Natural killer cell (primary cell): ENCODE results near the gene PEPD. TPM values are rescaled to one million over a fixed set of nuclear protein-coding genes. Genes with fewer than 3 reads are reported as not detected.

Source experiments
- ATAC-seq, 3 donors: fragments of 150-1000 bp in 2 of 3; fragments of 200-7000 bp in 1 of 3; cut with Tn5 transposase; 1 replicate in 1 of 3; 2 replicates in 2 of 3; pipeline ENCODE4 v1.10.0; 2021; ENCODE audit warnings: mild to moderate bottlenecking in 2 of 3, moderate library complexity in 2 of 3
- DNase-seq, 2 donors: peaks; one replicate each; pipeline versions ENCODE4 v3.0.0 to v3.0.0-alpha.2; 2013 to 2021; ENCODE audit warnings: mixed read lengths in 1 of 2
- H3K27ac ChIP-seq: one replicate; pipeline ENCODE4 v1.5.1; 2013; ENCODE audit warnings: mild to moderate bottlenecking, low read length
- H3K27me3 ChIP-seq: one replicate; pipeline ENCODE4 v1.6.1; 2013; ENCODE audit warnings: low read length; ENCODE audit not compliant: control insufficient read depth, insufficient read depth
- H3K36me3 ChIP-seq: one replicate; pipeline ENCODE4 v1.6.1; 2013; ENCODE audit warnings: low read length; ENCODE audit not compliant: control insufficient read depth, insufficient read depth
- H3K4me1 ChIP-seq: one replicate; pipeline ENCODE4 v1.6.1; 2013; ENCODE audit warnings: low read length; ENCODE audit not compliant: control insufficient read depth, insufficient read depth
- H3K4me3 ChIP-seq: one replicate; pipeline ENCODE4 v1.5.1; 2013; ENCODE audit warnings: low read length
- H3K9me3 ChIP-seq: one replicate; pipeline ENCODE4 v1.6.1; 2013; ENCODE audit warnings: low read length; ENCODE audit not compliant: control insufficient read depth, insufficient read depth
- H3K27ac Mint-ChIP-seq, 2 donors: one replicate each; pipeline ENCODE4 v1.8.0; 2022; ENCODE audit warnings: mild to moderate bottlenecking in 2 of 2, mixed read lengths in 2 of 2, moderate library complexity in 1 of 2
- H3K27me3 Mint-ChIP-seq, 2 donors: one replicate each; pipeline ENCODE4 v1.8.0; 2022; ENCODE audit warnings: low read depth in 2 of 2, mixed read lengths in 2 of 2
- H3K36me3 Mint-ChIP-seq: one replicate; pipeline ENCODE4 v1.8.0; 2022; ENCODE audit warnings: mixed read lengths
- H3K4me1 Mint-ChIP-seq, 2 donors: one replicate each; pipeline ENCODE4 v1.8.0; 2022; ENCODE audit warnings: mixed read lengths in 2 of 2
- H3K4me3 Mint-ChIP-seq: one replicate; pipeline ENCODE4 v1.8.0; 2022; ENCODE audit warnings: mild to moderate bottlenecking, moderate library complexity, mixed read lengths
- H3K9me3 Mint-ChIP-seq, 2 donors: one replicate each; pipeline ENCODE4 v1.8.0; 2022; ENCODE audit warnings: mixed read lengths in 2 of 2
- CTCF ChIP-seq: fragments of 200-600 bp; IDR thresholded peaks from one replicate; pipeline ENCODE4 v1.8.0; 2022; ENCODE audit warnings: antibody characterized with exemption
- WGBS: methylation state at CpG from one replicate; pipeline ENCODE4 v1.1.7; 2013; ENCODE audit warnings: missing lambda C conversion rate; ENCODE audit not compliant: insufficient coverage; 5-methylcytosine and 5-hydroxymethylcytosine counted together
- intact Hi-C: fragments of 100-400 bp; cut with micrococcal nuclease; formaldehyde crosslinking; loops from one replicate; pipeline ENCODE4 v1.14.2; 2022
- total RNA-seq, 4 donors: library from RNA; stranded (reverse); fragments of 120-200 nt in 1 of 4; gene quantifications; one replicate each; pipeline versions ENCODE4 v1.2.3 to v1.2.4, GENCODE V29; 2013 to 2022

PEPD gene
- total RNA-seq, 3 donors from 2014 or later (not counting 1 experiment from before 2014, with no cell fraction given), result 33.9 to 42.2 (median 40.9) TPM

DNA sequence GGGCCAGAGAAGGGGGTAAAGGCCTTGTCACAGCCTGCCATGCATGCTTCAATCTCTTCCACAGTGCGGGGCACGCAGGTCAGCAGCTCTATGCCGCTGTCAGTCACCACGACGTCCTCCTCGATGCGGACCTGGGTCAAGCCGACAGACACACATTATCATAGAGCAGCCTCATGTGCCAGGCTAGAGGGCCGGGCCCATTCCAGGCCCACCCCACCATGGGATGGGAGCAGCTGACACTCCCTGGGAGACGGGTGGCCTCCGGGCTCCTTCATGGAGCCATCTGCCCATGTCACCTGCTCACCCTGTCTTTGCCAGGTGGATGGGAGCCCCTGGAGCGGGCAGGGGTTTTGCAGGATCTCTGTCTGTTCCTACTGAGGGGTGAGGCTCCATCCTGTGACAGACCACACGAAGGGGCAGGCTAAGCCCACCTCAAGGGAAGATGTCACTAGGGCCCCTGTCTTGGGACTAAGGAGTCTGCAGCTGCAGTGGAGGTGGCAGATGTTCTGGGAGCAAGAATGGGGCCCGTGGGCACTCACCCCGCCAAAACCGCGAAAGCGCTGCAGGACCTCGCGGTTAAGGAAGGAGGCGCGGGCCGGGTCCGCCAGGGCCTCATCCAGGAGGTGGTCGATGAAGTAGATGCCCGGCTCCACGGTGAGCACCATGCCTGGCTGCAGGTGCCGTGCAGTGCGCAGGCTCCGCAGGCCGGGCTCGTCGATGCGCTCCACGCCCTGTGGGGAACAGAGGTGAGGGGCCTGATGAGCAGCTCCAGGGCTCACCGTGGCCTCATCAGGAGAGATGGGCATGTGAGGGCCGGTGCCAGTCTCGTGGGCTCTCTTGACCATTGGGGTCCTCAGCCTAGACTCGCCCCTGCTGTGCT, 134.0 kb downstream of the PEPD start:
- H3K27me3 Mint-ChIP-seq, result no peaks in the 10 kb centered on the region
- Histone ChIP-seq H3K4me3 (no peak overlapping the region), H3K36me3 (peaks cover 16% of the 10 kb centered on the region), H3K27ac (no peak overlapping the region), H3K27me3 (no peaks in the 10 kb centered on the region), H3K4me1 (no peaks in the 10 kb centered on the region), H3K9me3 (no peaks in the 10 kb centered on the region)
- ATAC-seq (no peak), DNase-seq (no peak)
- no peak overlapping the region for H3K4me3 Mint-ChIP-seq
- H3K27ac Mint-ChIP-seq, result peak overlapping the region in 1 of 2 donors; percentile 22
- no peak for TF ChIP-seq CTCF
- WGBS, result 97% methylated on average over 39 of the region's 39 CpGs
- H3K4me1 Mint-ChIP-seq, result peaks cover 10 to 17% of the 10 kb centered on the region in 2 donors
- H3K9me3 Mint-ChIP-seq, result no peaks in the 10 kb centered on the region
- H3K36me3 Mint-ChIP-seq, result no peaks in the 10 kb centered on the region
- intact Hi-C loops, result no loop called here

DNA sequence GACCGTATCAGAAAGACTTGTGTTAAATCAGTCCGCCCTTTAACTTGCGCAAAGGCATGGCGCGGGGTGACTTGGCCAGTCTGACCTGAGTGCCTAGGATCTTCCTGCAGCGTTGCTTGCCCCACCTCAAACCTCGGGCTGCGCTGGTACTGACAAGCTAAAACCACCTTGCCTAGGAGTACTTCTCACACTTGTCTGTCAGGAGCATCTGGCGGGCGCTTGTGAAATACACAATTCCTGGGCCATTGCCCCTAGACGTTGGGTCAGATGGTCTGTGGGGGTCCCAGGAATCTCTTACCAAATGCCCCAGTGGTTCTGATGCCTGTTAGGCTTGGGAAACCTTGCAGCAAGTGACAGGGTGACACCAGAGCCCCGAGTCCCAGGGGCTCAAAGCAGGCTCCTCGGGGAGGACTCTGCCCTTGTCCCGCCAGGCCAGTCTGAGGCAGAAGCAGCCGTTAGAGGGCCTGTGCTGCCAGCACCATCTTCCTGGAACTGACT, 135.2 kb downstream of the PEPD start:
- H3K9me3 Mint-ChIP-seq, result no peaks in the 10 kb centered on the region
- H3K27ac ChIP-seq, result no peak overlapping the region
- intact Hi-C loops, result no loop called here

DNA sequence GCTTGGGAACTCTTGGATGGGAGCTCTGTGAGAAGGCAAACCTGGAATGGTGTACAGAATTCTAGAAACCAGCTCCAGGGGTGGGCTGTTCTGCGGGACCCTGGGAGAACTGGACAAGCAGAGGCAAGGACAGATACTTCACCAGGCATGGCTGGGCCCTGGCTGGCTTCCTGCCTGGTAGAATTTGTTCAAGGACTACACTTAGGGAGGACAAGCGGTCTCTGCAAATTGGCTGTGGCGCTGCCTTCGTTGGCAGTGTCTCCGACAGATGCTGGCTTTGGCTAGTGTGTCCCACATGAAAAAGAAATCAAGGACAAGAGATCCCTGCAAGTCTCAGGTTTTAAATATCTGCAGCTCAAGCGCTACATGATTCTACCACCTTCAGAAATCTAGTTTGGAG, 135.6 kb downstream of the PEPD start:
- WGBS, result 93% methylated on average over 6 of the region's 6 CpGs
- Mint-ChIP-seq H3K9me3 (no peaks in the 10 kb centered on the region), H3K27me3 (no peaks in the 10 kb centered on the region), H3K4me3 (no peak overlapping the region), H3K36me3 (no peaks in the 10 kb centered on the region), H3K4me1 (peaks cover 22 to 28% of the 10 kb centered on the region in 2 donors), H3K27ac (no peak overlapping the region)
- ATAC-seq (no peak), DNase-seq (no peak)
- Histone ChIP-seq H3K27ac (no peak overlapping the region), H3K27me3 (no peaks in the 10 kb centered on the region), H3K4me3 (no peak overlapping the region), H3K36me3 (peaks cover 19% of the 10 kb centered on the region), H3K4me1 (no peaks in the 10 kb centered on the region), H3K9me3 (no peaks in the 10 kb centered on the region)
- intact Hi-C loops, result no loop called here
- TF ChIP-seq CTCF, result no peak

More for the DNA sequence above, 135.2 kb downstream of the PEPD start:
- Histone ChIP-seq H3K27me3 (no peaks in the 10 kb centered on the region), H3K4me1 (no peaks in the 10 kb centered on the region), H3K36me3 (peaks cover 17% of the 10 kb centered on the region), H3K4me3 (no peak overlapping the region), H3K9me3 (no peaks in the 10 kb centered on the region)
- TF ChIP-seq CTCF, result no peak
- Mint-ChIP-seq H3K4me3 (no peak overlapping the region), H3K27ac (no peak overlapping the region), H3K27me3 (no peaks in the 10 kb centered on the region), H3K4me1 (peaks cover 18 to 24% of the 10 kb centered on the region in 2 donors), H3K36me3 (no peaks in the 10 kb centered on the region)
- 92% methylated on average over 15 of the region's 15 CpGs for WGBS
- DNase-seq (no peak), ATAC-seq (no peak)
